Inflammatory macrophage treated with lipopolysaccharide for 1 hour (primary cell): ENCODE data around the gene BRD9.
"Not testable (repeated sequence)": the region's sequence is repeated elsewhere in the genome, so short reads cannot be mapped to it uniquely, and the experiment has no call there.

Experiments
- DNase-seq, 2 donors: peaks; one replicate each; pipeline ENCODE4 v3.0.0-alpha.2; 2020 to 2022

BRD9 gene

GRCh38 chr5:843371-843770, 49.2 kb downstream of the BRD9 start:
- DNase-seq: not testable (repeated sequence)

DNA sequence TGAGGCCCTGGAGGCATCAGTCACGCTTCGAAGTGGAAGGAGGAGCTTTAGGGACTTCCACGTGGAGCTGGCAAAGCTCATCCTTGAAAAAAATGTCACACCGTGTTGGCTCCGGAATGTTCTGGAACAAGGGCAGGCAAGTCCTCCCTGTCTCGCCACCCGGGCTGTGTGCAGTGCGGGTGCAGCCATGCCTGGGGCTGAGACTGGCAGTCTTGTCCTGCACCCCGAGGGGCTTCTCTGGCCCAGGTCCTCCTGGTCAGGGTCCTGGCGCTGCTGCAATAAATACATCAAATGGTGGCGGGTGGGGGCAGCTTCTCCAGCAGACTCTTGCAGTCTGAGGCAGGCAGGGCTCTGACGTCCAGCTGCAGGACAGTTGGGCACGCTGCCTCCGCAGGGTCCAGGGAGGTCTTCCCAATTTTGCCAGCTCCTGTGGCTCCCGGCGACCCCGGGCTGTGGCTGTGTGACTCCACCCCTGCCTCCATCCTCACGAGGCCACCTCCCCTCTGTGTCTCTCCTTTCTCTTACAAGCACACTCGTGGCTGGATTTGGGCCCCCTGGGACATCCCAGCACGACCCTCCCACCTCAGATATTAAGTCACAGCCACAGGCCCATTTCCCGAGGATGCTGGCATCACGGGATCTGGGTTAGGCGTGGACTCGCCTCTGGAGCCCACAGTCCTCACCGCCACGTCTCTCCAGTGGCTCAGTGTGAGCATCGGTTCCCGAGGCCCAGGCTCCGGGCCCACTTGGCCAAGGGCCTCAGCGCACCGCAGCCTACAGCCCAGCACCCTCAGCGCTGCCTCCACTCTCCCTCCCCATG, 50.0 kb downstream of the BRD9 start:
- DNase-seq: not testable (repeated sequence)

DNA sequence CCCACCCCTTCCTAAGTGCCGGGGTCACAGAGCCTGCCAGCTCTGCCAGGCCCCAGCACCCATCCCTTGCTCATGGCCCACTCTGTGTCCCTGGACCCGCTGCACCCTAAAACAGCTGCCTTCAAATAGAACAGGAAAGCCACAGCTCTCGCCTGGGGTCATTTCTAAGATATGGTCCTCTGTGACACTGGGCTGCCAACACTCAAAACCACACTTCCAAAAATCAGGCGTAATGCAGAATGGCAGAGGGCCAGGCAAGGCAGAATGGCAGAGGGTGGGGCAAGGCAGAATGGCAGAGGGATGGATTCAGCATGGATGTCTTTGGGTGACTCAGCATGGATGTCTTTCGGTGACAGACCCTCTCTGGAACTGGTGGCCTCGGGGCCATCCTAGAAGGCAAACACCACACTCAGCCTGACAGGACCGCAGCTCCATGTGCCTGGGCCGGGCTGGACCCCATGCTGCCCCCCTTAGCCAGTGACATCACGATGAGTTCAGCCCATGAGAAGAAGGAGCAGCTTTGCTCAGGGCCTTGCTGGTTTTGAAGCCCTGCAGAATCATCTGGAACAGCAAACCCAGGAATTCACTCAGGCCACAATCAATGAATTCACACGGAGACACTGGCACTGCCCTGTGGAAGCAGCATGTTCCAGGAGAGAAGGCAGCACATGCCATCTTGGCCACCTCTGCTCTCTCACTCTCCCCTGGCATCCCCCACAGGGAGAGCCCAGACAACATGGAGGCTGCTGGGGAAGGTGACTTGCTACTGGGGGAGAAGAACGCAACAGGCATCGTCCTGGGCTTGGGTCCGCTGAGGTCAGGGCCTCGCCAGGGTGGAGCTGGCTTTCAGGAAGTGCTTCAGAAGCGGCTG, 50.8 kb downstream of the BRD9 start:
- not testable (repeated sequence) for DNase-seq

DNA sequence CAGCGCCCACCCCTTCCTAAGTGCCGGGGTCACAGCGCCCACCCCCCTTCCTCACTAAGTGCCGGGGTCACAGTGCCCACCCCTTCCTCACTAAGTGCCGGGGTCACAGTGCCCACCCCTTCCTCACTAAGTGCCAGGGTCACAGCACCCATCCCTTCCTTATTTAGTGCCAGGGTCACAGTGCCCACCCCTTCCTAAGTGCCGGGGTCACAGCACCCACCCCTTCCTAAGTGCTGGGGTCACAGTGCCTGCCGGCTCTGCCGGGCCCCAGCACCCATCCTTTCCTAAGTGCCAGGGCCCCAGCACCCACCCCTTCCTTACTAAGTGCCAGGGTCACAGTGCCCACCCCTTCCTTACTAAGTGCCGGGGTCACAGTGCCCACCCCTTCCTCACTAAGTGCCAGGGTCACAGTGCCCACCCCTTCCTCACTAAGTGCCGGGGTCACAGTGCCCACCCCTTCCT, 51.6 kb downstream of the BRD9 start:
- DNase-seq: not testable (repeated sequence)

- DNase-seq: not testable (repeated sequence)
Observed at GRCh38 chr5:840118-840973, 52.3 kb downstream of the BRD9 start.

DNA sequence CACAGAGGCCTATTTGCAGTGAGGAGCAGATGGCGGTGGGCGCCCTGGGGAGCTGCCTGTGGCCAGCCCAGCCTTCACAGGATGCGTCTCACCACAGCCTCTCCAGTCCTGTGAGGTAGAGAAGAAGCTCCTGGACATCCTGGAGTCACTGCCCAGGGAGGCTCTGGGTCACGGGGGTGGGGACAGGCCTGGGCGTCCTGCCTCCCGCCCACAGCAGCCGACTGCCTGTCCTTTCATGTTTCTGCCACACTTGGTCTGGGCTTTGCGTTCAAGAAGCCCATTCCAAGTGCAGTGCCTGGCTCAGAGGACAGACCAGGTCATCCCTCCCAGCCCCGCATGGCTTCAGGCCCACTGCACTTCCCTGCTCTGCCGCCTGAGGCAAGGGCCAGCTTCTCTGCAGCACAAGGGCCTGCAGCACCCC, 54.2 kb downstream of the BRD9 start:
- not testable (repeated sequence) for DNase-seq

DNA sequence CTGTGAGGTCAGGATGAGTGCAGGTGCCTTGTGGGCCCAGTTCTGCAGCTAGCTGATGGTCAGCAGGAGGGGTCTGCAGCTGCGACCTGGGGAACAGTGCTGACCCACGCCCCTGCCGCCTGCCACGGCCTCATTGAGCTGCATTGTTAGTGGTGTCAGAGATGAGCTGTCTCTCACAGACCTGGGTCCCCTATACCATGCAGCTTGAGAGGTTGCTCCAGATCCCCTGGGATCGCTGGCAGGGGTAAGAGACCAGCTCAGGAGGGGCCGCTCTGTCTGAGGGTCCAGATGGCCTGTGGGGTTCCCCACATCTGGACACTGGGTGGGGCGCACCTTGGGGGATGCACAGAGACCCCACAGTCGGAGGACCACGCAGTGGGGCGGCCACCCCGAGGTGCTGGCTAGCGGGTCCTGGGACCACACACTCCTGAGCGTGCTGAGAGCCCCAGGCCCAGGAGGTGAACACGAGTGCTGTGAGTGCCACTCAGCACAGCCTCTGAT, 54.9 kb downstream of the BRD9 start:
- not testable (repeated sequence) for DNase-seq

- not testable (repeated sequence) for DNase-seq
Observed at GRCh38 chr5:835933-836612, 56.5 kb downstream of the BRD9 start.

DNA sequence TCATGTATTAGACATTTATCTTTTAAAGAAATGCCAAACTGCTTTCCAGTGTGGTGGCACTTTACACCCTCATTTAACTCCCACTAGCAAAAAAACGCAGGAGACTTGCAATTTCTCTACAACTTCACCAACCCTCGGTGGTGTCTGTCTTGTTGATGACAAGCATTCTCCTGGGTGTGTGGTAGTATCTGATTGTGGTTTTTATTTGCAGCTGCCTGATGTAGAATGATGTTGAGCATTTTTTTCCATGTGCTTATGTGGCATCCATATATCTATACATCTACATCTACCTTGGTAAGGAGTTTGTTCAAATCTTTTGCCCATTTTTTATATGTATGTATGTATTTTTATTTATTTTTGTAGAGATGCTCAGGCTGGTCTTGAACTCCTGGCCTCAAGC, 58.6 kb downstream of the BRD9 start:
- DNase-seq: not testable (repeated sequence)

GRCh38 chr5:828194-828593, 64.4 kb downstream of the BRD9 start:
- DNase-seq: not testable (repeated sequence)

DNA sequence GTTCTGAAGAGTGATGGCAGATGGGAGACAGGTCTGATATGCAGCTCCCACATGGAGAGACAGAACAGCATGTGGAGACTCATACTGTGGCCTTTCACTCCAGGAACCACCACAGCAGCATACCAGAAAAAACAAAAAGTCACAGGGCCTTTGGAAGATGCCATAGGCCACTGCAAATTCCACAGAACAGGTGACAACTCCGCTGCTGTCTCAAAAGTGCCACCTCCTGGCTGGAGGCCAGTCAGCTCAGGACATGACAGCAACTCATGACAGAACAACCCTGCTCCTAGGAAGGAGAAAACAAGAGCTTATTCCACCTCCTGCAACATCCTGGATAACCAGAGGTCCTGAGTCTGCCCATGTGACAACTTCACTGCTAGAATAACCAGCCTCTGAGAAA, 67.1 kb downstream of the BRD9 start:
- not testable (repeated sequence) for DNase-seq

- no peak for DNase-seq
Observed at GRCh38 chr5:821504-821903, 71.1 kb downstream of the BRD9 start.

DNA sequence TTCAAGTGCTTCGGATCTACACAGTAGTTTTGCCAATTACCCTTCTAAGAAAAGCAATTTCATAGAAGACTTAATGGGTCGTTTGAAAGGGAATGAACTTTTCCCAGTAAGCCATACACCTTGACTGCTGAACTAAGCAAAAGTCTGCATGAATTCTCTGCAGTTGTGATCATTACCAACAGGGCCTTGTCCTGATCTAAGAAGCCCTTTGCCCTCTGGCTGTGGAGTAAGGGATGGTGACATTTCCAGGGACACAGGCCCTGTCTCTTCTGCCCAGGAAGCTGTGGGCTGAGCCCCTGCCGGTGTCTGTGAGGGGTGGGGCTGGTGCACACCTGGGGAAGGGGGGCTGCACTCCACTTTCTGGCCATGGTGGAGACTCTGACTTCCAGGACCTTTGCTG, 72.4 kb downstream of the BRD9 start:
- no peak for DNase-seq

- no peak for DNase-seq
Observed at GRCh38 chr5:819078-819477, 73.5 kb downstream of the BRD9 start.

DNA sequence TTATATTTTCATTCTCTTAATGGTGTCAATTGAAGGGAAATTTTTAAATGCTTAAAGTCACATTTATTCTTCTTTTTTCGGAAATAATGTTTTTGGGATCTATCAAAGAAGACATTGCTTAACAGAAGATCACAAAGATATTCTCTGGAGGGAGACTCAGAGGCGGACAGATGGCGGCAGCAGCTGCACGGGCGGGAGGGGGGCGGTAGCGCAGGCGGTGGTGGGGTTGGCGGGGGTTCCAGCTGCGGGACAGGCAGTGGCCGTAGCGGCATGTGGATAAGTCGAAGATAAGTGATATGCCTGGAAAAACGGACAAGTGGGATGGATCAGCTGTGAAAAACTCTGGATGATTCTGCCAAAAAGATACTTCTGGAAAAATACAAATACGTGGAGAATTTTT, 76.4 kb downstream of the BRD9 start:
- no peak for DNase-seq

DNA sequence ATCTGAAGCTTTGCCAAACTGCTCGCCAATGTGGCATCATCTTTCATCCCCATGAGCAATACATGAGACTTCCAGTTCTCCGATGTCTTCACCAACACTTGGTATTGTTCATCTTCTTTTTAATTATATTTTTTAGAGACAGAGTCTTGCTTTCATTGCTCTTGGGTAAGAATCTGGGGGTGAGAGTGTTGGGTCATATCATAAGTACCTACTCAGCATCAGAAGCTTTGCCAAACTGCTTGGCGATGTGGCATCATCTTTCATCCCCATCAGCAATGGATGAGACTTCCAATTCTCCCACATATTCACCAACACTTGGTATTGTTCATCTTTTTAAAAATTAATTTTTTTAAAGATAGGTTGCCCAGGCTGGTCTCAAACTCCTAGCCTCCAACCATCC, 77.2 kb downstream of the BRD9 start:
- no peak for DNase-seq
